GM10248 (cell line): ENCODE results near the gene PGPEP1.
A peak's percentile ranks its signal among the peaks of the same experiment; 100 is the strongest.

Source experiments
- CTCF ChIA-PET: fragments of 300-600 bp; sonication (Branson Sonifier 250); formaldehyde crosslinking; extraction: SDS; loops from one replicate; lab custom pipeline; 2021; ENCODE audit warnings: antibody characterized with exemption; lab: Yijun Ruan, JAX
- POLR2A ChIA-PET: fragments of 350-650 bp; sonication (Branson Sonifier 250); formaldehyde crosslinking; extraction: SDS; loops from one replicate; lab custom pipeline; 2020; ENCODE audit warnings: antibody characterized with exemption; lab: Yijun Ruan, JAX
- DNase-seq: peaks from one replicate; pipeline ENCODE4 v3.0.0; 2012; ENCODE audit errors: extremely low spot score
- CTCF ChIP-seq: IDR thresholded peaks from 2 replicates; pipeline ENCODE4 v1.5.1; 2012; ENCODE audit warnings: mild to moderate bottlenecking, low read depth; ENCODE audit errors: extremely low read depth, missing control alignments, control extremely low read depth

The PGPEP1 gene

GRCh38 chr19:18340190-18340989 is at the start of gene PGPEP1:
Gene PGPEP1 (plus strand): TSS chr19:18340598. CDS start chr19:18340682, 84 bp downstream.
- peak; percentile 91 for DNase-seq
- TF ChIP-seq CTCF: no peak
- ChIA-PET POLR2A (interaction anchor here (1.1 to 1.5 kb wide), 3 partner anchors 36 to 60 kb away, joined by 3 to 12 read pairs (median 3); partner anchors contain the start of gene JUND), CTCF (interaction anchor here (0.7 to 8.5 kb wide), 13 partner anchors 8 to 121 kb away, joined by 3 to 104 read pairs (median 7); no protein-coding TSS in a partner anchor)

- ChIA-PET POLR2A (interaction anchor here (1.0 to 3.1 kb wide), 4 partner anchors 10 to 14 kb away, joined by 5 to 110 read pairs (median 13); partner anchors contain the start of gene JUND), CTCF (interaction anchor here (1.3 to 6.3 kb wide), 3 partner anchors 11 to 31 kb away, joined by 5 to 43 read pairs (median 20); partner anchors contain the start of genes JUND and LSM4)
- no peak for DNase-seq
These were observed 49.3 kb upstream of the PGPEP1 start for GRCh38 chr19:18291019-18291524.

GRCh38 chr19:18291590-18292461 is 48.6 kb upstream of the PGPEP1 start:
- DNase-seq: peak; percentile 91
- POLR2A ChIA-PET: interaction anchor here (0.5 to 3.1 kb wide), 4 partner anchors 12 to 79 kb away, joined by 3 to 110 read pairs (median 7); partner anchors contain the start of gene JUND
- CTCF ChIA-PET: interaction anchor here (1.0 to 6.3 kb wide), 8 partner anchors 11 to 119 kb away, joined by 3 to 43 read pairs (median 3); partner anchors contain the start of genes JUND and LSM4
- TF ChIP-seq CTCF: no peak

More at GRCh38 chr19:18291019-18291524, 49.3 kb upstream of the PGPEP1 start:
- no peak for TF ChIP-seq CTCF

GRCh38 chr19:18292462-18292809 is 48.0 kb upstream of the PGPEP1 start:
- CTCF ChIA-PET: interaction anchor here (1.0 to 6.3 kb wide), 10 partner anchors 10 to 119 kb away, joined by 3 to 43 read pairs (median 3); partner anchors contain the start of genes JUND and LSM4
- POLR2A ChIA-PET: interaction anchor here (0.6 to 3.1 kb wide), 3 partner anchors 12 to 15 kb away, joined by 3 to 110 read pairs (median 11); partner anchors contain the start of gene JUND
- DNase-seq: no peak
- no peak for TF ChIP-seq CTCF

GRCh38 chr19:18292810-18293641 is 47.4 kb upstream of the PGPEP1 start:
- no peak for TF ChIP-seq CTCF

More at GRCh38 chr19:18292810-18293641, 47.4 kb upstream of the PGPEP1 start:
- peak; percentile 53 for DNase-seq
- CTCF ChIA-PET: interaction anchor here (1.0 to 6.3 kb wide), 7 partner anchors 10 to 34 kb away, joined by 3 to 43 read pairs (median 3); partner anchors contain the start of gene JUND
- POLR2A ChIA-PET: interaction anchor here (0.5 to 3.1 kb wide), 6 partner anchors 12 to 105 kb away, joined by 3 to 110 read pairs (median 6); partner anchors contain the start of gene JUND
